SK-N-SH treated with all-trans-retinoic acid at 6 μM for 48 hours (cell line): Measurements from ENCODE around the gene CATSPER3.

Experiments
- ATAC-seq: fragments of 200-7000 bp; cut with Tn5 transposase; 3 replicates; pipeline ENCODE4 v1.9.1; 2020; ENCODE audit warnings: mild to moderate bottlenecking, moderate library complexity
- BACH2 ChIP-seq: fragments of 250-450 bp; sonication (Bioruptor Pico); IDR thresholded peaks from 2 replicates; pipeline ENCODE4 v1.9.0; 2021; ENCODE audit warnings: mild to moderate bottlenecking, borderline replicate concordance
- CSDC2 ChIP-seq: fragments of 250-450 bp; sonication (Bioruptor Pico); IDR thresholded peaks from 2 replicates; pipeline ENCODE4 v1.5.0; 2020; ENCODE audit warnings: mild to moderate bottlenecking, moderate library complexity
- ESRRG ChIP-seq: fragments of 250-450 bp; sonication (Bioruptor Pico); IDR thresholded peaks from 2 replicates; pipeline ENCODE4 v1.6.1; 2021; ENCODE audit warnings: mild to moderate bottlenecking
- GLIS3 ChIP-seq: fragments of 250-450 bp; sonication (Bioruptor Pico); IDR thresholded peaks from 2 replicates; pipeline ENCODE4 v1.5.0; 2020; ENCODE audit warnings: mild to moderate bottlenecking, moderate library complexity
- OSR1 ChIP-seq: fragments of 250-450 bp; sonication (Bioruptor Pico); IDR thresholded peaks from 2 replicates; pipeline ENCODE4 v1.8.0; 2022; ENCODE audit warnings: moderate library complexity, mild to moderate bottlenecking, inconsistent platforms
- PPARA ChIP-seq: fragments of 250-450 bp; sonication (Bioruptor Pico); IDR thresholded peaks from 2 replicates; pipeline ENCODE4 v1.5.0; 2020; ENCODE audit warnings: mild to moderate bottlenecking, borderline replicate concordance
- RARB ChIP-seq: fragments of 250-450 bp; sonication (Bioruptor Pico); IDR thresholded peaks from 2 replicates; pipeline ENCODE4 v1.8.0; 2021; ENCODE audit warnings: mild to moderate bottlenecking, moderate library complexity
- SNAI2 ChIP-seq: fragments of 250-450 bp; sonication (Bioruptor Pico); IDR thresholded peaks from 2 replicates; pipeline ENCODE4 v1.5.0; 2020; ENCODE audit warnings: mild to moderate bottlenecking, moderate library complexity
- TCF4 ChIP-seq: fragments of 250-450 bp; sonication (Bioruptor Pico); IDR thresholded peaks from 2 replicates; pipeline ENCODE4 v1.8.0; 2021; ENCODE audit warnings: mild to moderate bottlenecking, moderate library complexity, borderline replicate concordance
- TOX ChIP-seq: fragments of 250-450 bp; sonication (Bioruptor Pico); IDR thresholded peaks from 2 replicates; pipeline ENCODE4 v1.8.0; 2021; ENCODE audit warnings: mild to moderate bottlenecking, moderate library complexity, borderline replicate concordance
- ZC3H10 ChIP-seq: fragments of 250-450 bp; sonication (Bioruptor Pico); IDR thresholded peaks from 2 replicates; pipeline ENCODE4 v1.5.1; 2021; ENCODE audit warnings: mild to moderate bottlenecking, moderate library complexity
- ZFP3 ChIP-seq: fragments of 250-450 bp; sonication (Bioruptor Pico); IDR thresholded peaks from 2 replicates; pipeline ENCODE4 v1.5.0; 2020; ENCODE audit warnings: mild to moderate bottlenecking, moderate library complexity
- ZFP30 ChIP-seq: fragments of 450-650 bp; formaldehyde crosslinking; IDR thresholded peaks from 2 replicates; pipeline ENCODE4 v1.5.0; 2022; ENCODE audit warnings: mild to moderate bottlenecking, moderate library complexity
- ZNF565 ChIP-seq: fragments of 450-650 bp; formaldehyde crosslinking; conservative IDR thresholded peaks from 2 replicates; pipeline ENCODE4 v1.5.0; 2020; ENCODE audit warnings: low read depth, mild to moderate bottlenecking, moderate library complexity
- ZNF70 ChIP-seq: fragments of 450-650 bp; formaldehyde crosslinking; IDR thresholded peaks from 2 replicates; pipeline ENCODE4 v1.5.0; 2020; ENCODE audit warnings: mild to moderate bottlenecking, moderate library complexity
- ZNF8 ChIP-seq: fragments of 450-650 bp; formaldehyde crosslinking; IDR thresholded peaks from 2 replicates; pipeline ENCODE4 v1.5.0; 2020; ENCODE audit warnings: mild to moderate bottlenecking, moderate library complexity
- TF ChIP-seq, protein P1 (sequence below): fragments of 250-450 bp; sonication (Bioruptor Pico); IDR thresholded peaks from 2 replicates; pipeline ENCODE4 v1.5.0; 2020; ENCODE audit warnings: mild to moderate bottlenecking, moderate library complexity
- TF ChIP-seq, protein P2 (sequence below): fragments of 250-450 bp; sonication (Bioruptor Pico); IDR thresholded peaks from 2 replicates; pipeline ENCODE4 v1.5.1; 2020; ENCODE audit warnings: low read depth, mild to moderate bottlenecking, moderate library complexity
- TF ChIP-seq, protein P3 (sequence below): fragments of 250-450 bp; sonication (Bioruptor Pico); IDR thresholded peaks from 2 replicates; pipeline ENCODE4 v1.8.0; 2020; ENCODE audit warnings: mild to moderate bottlenecking, moderate library complexity, borderline replicate concordance
- TF ChIP-seq, protein P4 (sequence below): fragments of 250-450 bp; sonication (Bioruptor Pico); IDR thresholded peaks from 2 replicates; pipeline ENCODE4 v1.5.1; 2021; ENCODE audit warnings: mild to moderate bottlenecking, moderate library complexity
- TF ChIP-seq, protein P5 (sequence below): fragments of 250-450 bp; sonication (Bioruptor Pico); IDR thresholded peaks from 2 replicates; pipeline ENCODE4 v1.8.0; 2021; ENCODE audit warnings: low read depth, mild to moderate bottlenecking, moderate library complexity, borderline replicate concordance

The CATSPER3 gene

DNA sequence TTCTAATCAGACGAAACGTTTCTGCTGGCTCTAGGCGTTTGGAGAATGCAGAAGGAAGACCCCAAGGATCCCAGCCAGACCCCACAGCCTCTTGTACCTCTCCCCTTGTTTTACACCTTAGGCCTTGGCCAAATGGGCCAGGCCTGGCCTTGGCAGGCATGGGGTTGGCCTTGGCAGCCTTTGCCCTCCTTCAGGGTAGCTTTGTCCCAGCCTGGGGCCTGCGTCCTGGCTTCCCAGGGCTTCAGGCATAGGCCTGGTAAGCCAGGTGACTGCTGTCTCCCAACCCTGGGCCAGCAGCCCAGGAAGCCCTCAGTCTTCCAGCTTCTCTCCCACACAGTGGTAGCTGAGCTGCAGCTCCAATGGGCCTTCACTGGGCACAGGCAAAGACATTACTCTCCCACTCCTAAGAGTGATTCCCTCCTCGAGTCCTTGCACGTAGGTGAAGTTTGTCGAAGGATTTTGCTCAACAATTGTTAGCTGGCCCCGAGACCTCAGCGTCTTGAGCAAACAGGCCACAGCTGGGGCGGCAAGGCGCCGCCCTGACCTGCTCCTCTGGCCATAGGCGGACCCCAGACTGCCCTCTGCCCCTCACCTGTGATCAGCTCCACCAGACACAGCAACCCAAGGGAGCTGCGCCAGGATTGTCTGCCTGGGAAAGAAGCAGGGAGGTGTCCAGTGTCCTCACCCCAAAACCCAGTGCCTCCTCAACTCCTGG is 67.4 kb downstream of the CATSPER3 start:
- no peak for TF ChIP-seq ZNF70 (CRISPR knock-in tag)
- TF ChIP-seq, protein P1, sequence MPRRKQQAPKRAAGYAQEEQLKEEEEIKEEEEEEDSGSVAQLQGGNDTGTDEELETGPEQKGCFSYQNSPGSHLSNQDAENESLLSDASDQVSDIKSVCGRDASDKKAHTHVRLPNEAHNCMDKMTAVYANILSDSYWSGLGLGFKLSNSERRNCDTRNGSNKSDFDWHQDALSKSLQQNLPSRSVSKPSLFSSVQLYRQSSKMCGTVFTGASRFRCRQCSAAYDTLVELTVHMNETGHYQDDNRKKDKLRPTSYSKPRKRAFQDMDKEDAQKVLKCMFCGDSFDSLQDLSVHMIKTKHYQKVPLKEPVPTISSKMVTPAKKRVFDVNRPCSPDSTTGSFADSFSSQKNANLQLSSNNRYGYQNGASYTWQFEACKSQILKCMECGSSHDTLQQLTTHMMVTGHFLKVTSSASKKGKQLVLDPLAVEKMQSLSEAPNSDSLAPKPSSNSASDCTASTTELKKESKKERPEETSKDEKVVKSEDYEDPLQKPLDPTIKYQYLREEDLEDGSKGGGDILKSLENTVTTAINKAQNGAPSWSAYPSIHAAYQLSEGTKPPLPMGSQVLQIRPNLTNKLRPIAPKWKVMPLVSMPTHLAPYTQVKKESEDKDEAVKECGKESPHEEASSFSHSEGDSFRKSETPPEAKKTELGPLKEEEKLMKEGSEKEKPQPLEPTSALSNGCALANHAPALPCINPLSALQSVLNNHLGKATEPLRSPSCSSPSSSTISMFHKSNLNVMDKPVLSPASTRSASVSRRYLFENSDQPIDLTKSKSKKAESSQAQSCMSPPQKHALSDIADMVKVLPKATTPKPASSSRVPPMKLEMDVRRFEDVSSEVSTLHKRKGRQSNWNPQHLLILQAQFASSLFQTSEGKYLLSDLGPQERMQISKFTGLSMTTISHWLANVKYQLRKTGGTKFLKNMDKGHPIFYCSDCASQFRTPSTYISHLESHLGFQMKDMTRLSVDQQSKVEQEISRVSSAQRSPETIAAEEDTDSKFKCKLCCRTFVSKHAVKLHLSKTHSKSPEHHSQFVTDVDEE (CRISPR knock-in tag), result no peak
- peak; percentile 5; the same call in 1 of the 3 replicates for ATAC-seq

DNA sequence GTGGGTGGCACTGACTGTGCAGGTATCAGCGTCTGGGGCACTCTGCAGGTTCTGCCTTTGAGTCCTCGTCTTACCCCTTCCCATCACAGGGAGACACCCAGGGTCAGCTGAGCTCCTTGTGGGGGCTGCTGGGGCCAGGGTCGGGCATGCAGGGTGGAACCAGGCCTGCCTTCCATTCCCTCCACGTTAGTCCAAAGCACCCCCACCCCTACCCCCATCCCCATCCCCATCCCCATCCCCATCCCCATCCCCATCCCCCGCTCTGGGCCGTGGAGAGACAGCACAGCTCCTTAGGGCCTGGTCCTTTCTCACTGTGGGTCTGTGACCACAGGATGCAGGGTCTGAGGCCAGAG is 67.9 kb downstream of the CATSPER3 start:
- TF ChIP-seq ESRRG (CRISPR knock-in tag) (no peak), ZFP3 (no peak), CSDC2 (CRISPR knock-in tag) (no peak), ZNF8 (no peak), OSR1 (no peak), ZNF565 (CRISPR knock-in tag) (no peak)
- TF ChIP-seq, protein P2, sequence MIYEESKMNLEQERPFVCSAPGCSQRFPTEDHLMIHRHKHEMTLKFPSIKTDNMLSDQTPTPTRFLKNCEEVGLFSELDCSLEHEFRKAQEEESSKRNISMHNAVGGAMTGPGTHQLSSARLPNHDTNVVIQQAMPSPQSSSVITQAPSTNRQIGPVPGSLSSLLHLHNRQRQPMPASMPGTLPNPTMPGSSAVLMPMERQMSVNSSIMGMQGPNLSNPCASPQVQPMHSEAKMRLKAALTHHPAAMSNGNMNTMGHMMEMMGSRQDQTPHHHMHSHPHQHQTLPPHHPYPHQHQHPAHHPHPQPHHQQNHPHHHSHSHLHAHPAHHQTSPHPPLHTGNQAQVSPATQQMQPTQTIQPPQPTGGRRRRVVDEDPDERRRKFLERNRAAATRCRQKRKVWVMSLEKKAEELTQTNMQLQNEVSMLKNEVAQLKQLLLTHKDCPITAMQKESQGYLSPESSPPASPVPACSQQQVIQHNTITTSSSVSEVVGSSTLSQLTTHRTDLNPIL (CRISPR knock-in tag), result no peak
- TF ChIP-seq, protein P3, sequence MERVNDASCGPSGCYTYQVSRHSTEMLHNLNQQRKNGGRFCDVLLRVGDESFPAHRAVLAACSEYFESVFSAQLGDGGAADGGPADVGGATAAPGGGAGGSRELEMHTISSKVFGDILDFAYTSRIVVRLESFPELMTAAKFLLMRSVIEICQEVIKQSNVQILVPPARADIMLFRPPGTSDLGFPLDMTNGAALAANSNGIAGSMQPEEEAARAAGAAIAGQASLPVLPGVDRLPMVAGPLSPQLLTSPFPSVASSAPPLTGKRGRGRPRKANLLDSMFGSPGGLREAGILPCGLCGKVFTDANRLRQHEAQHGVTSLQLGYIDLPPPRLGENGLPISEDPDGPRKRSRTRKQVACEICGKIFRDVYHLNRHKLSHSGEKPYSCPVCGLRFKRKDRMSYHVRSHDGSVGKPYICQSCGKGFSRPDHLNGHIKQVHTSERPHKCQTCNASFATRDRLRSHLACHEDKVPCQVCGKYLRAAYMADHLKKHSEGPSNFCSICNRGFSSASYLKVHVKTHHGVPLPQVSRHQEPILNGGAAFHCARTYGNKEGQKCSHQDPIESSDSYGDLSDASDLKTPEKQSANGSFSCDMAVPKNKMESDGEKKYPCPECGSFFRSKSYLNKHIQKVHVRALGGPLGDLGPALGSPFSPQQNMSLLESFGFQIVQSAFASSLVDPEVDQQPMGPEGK (CRISPR knock-in tag), result no peak
- ATAC-seq, result no peak

DNA sequence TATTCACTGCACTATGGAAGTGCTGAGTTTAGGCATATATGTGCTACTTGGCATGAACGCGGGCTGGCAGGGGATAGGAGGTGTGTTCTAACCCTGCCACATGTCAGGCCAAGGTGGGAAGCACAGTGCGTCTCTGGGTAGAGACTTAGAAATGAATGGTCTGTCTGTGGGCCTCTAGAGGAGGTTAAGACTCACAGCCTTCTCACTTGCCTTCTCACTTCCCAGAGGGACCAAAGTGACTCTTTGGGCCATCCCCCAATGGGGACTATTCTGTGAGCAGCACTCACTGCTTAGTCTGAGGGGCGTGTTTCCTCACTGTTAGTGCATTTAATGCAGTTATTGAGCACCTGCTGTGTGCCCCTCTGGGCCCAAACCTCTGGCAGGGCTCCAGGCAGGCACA is 68.7 kb downstream of the CATSPER3 start:
- no peak for TF ChIP-seq ZFP30 (CRISPR knock-in tag)
- no peak for TF ChIP-seq CSDC2 (CRISPR knock-in tag)
- TF ChIP-seq GLIS3 (CRISPR knock-in tag), result no peak
- TF ChIP-seq SNAI2, result no peak
- TF ChIP-seq, protein P1 (CRISPR knock-in tag), result no peak
- no peak for TF ChIP-seq ZC3H10 (CRISPR knock-in tag)
- TF ChIP-seq, protein P2 (CRISPR knock-in tag), result no peak
- TF ChIP-seq TCF4 (CRISPR knock-in tag), result no peak
- TF ChIP-seq, protein P4, sequence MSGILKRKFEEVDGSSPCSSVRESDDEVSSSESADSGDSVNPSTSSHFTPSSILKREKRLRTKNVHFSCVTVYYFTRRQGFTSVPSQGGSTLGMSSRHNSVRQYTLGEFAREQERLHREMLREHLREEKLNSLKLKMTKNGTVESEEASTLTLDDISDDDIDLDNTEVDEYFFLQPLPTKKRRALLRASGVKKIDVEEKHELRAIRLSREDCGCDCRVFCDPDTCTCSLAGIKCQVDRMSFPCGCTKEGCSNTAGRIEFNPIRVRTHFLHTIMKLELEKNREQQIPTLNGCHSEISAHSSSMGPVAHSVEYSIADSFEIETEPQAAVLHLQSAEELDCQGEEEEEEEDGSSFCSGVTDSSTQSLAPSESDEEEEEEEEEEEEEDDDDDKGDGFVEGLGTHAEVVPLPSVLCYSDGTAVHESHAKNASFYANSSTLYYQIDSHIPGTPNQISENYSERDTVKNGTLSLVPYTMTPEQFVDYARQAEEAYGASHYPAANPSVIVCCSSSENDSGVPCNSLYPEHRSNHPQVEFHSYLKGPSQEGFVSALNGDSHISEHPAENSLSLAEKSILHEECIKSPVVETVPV (CRISPR knock-in tag), result no peak
- no peak for TF ChIP-seq BACH2 (CRISPR knock-in tag)
- TF ChIP-seq, protein P5, sequence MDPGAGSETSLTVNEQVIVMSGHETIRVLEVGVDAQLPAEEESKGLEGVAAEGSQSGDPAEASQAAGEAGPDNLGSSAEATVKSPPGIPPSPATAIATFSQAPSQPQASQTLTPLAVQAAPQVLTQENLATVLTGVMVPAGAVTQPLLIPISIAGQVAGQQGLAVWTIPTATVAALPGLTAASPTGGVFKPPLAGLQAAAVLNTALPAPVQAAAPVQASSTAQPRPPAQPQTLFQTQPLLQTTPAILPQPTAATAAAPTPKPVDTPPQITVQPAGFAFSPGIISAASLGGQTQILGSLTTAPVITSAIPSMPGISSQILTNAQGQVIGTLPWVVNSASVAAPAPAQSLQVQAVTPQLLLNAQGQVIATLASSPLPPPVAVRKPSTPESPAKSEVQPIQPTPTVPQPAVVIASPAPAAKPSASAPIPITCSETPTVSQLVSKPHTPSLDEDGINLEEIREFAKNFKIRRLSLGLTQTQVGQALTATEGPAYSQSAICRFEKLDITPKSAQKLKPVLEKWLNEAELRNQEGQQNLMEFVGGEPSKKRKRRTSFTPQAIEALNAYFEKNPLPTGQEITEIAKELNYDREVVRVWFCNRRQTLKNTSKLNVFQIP (CRISPR knock-in tag), result no peak
- TF ChIP-seq RARB (CRISPR knock-in tag), result no peak
- no peak for TF ChIP-seq ESRRG (CRISPR knock-in tag)
- TF ChIP-seq PPARA (CRISPR knock-in tag), result no peak
- no peak for TF ChIP-seq ZFP3
- TF ChIP-seq ZNF8, result no peak
- no peak for TF ChIP-seq TOX
- TF ChIP-seq, all 23 proteins: peak for 0
- no peak for ATAC-seq
